ENCODE results near the gene ECHS1.
A peak's percentile ranks its signal among the peaks of the same experiment; 100 is the strongest.

DNA sequence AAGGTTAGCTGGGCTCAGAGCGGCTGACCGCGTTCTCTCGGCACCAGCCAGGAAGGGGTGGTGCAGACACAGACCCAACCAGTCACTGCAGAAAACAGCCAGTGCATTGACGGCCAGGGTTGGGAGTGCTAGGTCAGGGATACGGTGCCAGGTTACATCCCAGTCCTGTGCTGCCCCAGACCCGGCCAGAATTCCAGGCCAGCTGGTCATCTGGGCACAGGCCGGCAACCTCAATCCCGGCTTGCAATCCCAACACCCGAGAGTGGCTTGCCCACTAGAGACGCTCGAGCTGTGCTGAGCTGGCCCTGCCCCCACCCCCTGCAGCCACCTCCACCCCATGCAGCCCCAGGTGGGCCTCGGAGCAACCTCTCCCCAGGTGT is 22.2 kb downstream of the ECHS1 start:
- TF ChIP-seq SP1 (IDR thresholded peaks at IDR 0.05; ENCODE audit: low read depth) (no peak), YY1 (IDR thresholded peaks at IDR 0.05; ENCODE audit: extremely low read depth, insufficient replicate concordance, low read depth, low read length) (no peak), EZH2 (IDR thresholded peaks at IDR 0.05) (no peak), RAD21 (IDR thresholded peaks at IDR 0.05; ENCODE audit: low read depth) (no peak), POLR2A (IDR thresholded peaks at IDR 0.05; ENCODE audit: borderline replicate concordance, extremely low read depth, insufficient read depth, insufficient read length) (no peak), POLR2AphosphoS5 (IDR thresholded peaks at IDR 0.05; ENCODE audit: low read depth, low read length) (0 out of 2 replicates have a peak, but pooled peaks have one; percentile 17), FOSL1 (IDR thresholded peaks at IDR 0.05; ENCODE audit: low read depth) (no peak), SIN3A (IDR thresholded peaks at IDR 0.05; ENCODE audit: low read depth) (no peak), TCF7L2 (IDR thresholded peaks at IDR 0.05; ENCODE audit: borderline replicate concordance, extremely low read depth, insufficient read depth, insufficient read length) (no peak), CBX3 (IDR thresholded peaks at IDR 0.05; ENCODE audit: low read depth) (no peak), EZH2phosphoT487 (IDR thresholded peaks at IDR 0.05; ENCODE audit: borderline replicate concordance) (no peak), SRF (IDR thresholded peaks at IDR 0.05; ENCODE audit: low read depth) (no peak)
- TF ChIP-seq, protein P1, sequence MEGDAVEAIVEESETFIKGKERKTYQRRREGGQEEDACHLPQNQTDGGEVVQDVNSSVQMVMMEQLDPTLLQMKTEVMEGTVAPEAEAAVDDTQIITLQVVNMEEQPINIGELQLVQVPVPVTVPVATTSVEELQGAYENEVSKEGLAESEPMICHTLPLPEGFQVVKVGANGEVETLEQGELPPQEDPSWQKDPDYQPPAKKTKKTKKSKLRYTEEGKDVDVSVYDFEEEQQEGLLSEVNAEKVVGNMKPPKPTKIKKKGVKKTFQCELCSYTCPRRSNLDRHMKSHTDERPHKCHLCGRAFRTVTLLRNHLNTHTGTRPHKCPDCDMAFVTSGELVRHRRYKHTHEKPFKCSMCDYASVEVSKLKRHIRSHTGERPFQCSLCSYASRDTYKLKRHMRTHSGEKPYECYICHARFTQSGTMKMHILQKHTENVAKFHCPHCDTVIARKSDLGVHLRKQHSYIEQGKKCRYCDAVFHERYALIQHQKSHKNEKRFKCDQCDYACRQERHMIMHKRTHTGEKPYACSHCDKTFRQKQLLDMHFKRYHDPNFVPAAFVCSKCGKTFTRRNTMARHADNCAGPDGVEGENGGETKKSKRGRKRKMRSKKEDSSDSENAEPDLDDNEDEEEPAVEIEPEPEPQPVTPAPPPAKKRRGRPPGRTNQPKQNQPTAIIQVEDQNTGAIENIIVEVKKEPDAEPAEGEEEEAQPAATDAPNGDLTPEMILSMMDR (IDR thresholded peaks at IDR 0.05 in 2 of 3, conservative IDR thresholded peaks at IDR 0.05 in 1 of 3; ENCODE audit: borderline replicate concordance in 1 of 3, insufficient read depth in 1 of 3, low read depth in 2 of 3, low read length in 2 of 3), result no peak
- TF ChIP-seq, protein P2, sequence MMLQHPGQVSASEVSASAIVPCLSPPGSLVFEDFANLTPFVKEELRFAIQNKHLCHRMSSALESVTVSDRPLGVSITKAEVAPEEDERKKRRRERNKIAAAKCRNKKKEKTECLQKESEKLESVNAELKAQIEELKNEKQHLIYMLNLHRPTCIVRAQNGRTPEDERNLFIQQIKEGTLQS (IDR thresholded peaks at IDR 0.05), result no peak
